ENCODE data around the gene DNAJC11.
"Not testable (repeated sequence)": the region's sequence is repeated elsewhere in the genome, so short reads cannot be mapped to it uniquely, and the experiment has no call there.

The DNAJC11 gene

DNA sequence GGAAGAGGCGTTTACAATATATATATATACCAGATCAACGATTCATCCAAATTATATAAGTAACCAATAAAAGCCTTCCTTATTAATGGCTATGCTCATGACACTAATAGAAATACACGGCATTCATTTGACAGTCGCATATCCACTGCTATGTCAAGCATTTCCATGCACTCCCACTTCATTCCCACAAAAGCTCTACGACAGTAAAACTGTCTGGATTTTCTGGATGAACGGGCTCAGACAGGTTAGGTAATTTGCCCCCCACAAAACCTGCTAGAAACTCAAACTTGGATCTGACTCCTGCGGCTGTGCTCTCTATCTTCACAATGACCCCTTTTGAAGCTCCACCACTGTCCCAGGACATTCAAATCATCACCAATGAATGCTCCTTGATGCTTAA, 11.4 kb downstream of the DNAJC11 start:
- no peak for DNase-seq (ENCODE audit: low read depth in 1 of 2, low spot score in 1 of 2)
- in situ Hi-C loops (cut with HindIII; ENCODE audit: low pct_unique_long_range_greater_than_20kb, low sequenced_read_pairs) = no loop called here
- no peak for TF ChIP-seq JUND (IDR thresholded peaks at IDR 0.05; ENCODE audit: low read depth)

DNA sequence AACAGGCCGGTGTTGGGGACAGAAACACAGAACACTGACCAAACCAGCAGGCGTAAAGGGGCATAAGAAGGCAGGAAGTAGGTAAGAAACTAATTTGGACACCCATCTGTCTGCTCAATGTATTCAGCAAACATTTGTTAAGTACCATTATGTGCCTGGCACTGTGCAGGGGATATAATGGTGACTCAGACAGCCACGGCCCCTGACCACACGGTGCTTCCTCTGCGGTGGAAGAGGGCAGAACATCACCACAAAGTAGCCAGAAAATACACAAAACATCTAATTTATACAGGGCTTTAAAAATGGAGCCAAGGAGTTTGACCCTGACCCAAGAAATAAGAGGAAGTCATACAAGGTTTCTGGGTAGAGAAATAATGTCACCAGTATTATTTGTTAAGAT, 12.9 kb downstream of the DNAJC11 start:
- in situ Hi-C loops (cut with HindIII; ENCODE audit: low pct_unique_long_range_greater_than_20kb, low sequenced_read_pairs) = no loop called here
- TF ChIP-seq JUND (IDR thresholded peaks at IDR 0.05; ENCODE audit: low read depth) = no peak
- no peak for DNase-seq (ENCODE audit: low read depth in 1 of 2, low spot score in 1 of 2)

DNA sequence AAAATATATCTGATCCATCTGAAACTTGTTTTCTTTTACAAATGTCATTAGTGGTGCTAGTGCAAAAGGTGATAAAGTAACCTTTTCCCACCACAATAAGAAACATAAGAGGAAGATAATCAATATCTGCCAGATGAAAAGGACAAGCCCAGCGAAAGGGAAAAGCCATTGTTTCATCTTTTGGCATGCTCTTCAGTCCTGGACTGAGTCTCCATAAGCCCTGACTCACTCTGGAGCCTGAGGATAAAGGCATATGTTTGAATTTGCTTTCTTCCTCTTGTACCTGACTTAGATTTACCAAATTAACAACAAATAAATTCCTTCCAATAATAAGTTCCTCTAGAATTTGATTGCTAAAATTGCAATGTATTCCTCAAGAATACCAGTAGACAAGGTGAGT, 13.6 kb downstream of the DNAJC11 start:
- TF ChIP-seq JUND (IDR thresholded peaks at IDR 0.05; ENCODE audit: low read depth) = no peak
- in situ Hi-C loops (cut with HindIII; ENCODE audit: low pct_unique_long_range_greater_than_20kb, low sequenced_read_pairs) = no loop called here
- DNase-seq (ENCODE audit: low read depth in 1 of 2, low spot score in 1 of 2) = no peak

- in situ Hi-C loops (cut with HindIII; ENCODE audit: low pct_unique_long_range_greater_than_20kb, low sequenced_read_pairs) = no loop called here
- TF ChIP-seq JUND (IDR thresholded peaks at IDR 0.05; ENCODE audit: low read depth) = no peak
- DNase-seq (ENCODE audit: low read depth in 1 of 2, low spot score in 1 of 2) = no peak
These were observed 15.3 kb downstream of the DNAJC11 start for GRCh38 chr1:6686294-6686693.

DNA sequence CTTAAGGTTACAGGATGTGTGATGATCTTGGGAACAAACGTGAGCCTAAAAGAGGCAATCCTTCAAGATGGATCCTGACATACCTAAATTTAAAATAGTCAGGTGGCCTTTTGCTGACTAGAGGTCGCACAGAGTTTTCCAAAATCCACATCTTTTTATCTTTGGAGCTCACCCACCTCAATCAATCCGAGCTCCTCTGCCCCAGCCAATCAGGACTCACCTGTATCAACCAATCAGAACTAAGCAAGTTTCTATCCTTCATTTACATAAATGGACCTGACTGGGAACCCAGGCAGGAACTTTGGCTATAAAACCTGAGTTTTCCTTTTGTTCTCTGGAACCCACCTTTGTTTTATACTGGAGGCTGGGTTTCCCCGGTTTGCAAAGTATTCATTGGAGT, 16.2 kb downstream of the DNAJC11 start:
- no peak for DNase-seq (ENCODE audit: low read depth in 1 of 2, low spot score in 1 of 2)
- in situ Hi-C loops (cut with HindIII; ENCODE audit: low pct_unique_long_range_greater_than_20kb, low sequenced_read_pairs) = no loop called here
- TF ChIP-seq JUND (IDR thresholded peaks at IDR 0.05; ENCODE audit: low read depth) = no peak

DNA sequence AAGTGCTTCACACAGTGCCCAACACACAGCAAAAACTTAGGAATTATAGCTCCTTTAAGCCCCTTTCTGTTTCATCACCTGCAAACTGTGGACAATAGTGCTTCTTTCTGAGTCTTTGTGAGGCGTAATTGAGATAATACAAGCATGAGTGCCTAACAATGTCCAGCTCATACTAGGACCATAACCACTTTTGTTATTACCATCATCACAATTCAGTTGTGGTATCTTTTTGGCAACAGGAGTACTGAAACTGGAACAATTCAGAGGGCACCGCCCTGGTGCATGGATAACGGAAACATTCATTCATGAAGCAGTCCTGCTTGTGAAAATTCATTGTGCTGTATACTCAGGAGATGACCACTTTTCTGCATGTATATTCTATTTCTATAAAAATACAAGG, 18.2 kb downstream of the DNAJC11 start:
- DNase-seq (ENCODE audit: low read depth in 1 of 2, low spot score in 1 of 2) = no peak
- no peak for TF ChIP-seq JUND (IDR thresholded peaks at IDR 0.05; ENCODE audit: low read depth)
- in situ Hi-C loops (cut with HindIII; ENCODE audit: low pct_unique_long_range_greater_than_20kb, low sequenced_read_pairs) = no loop called here

- no peak for DNase-seq (ENCODE audit: low read depth in 1 of 2, low spot score in 1 of 2)
- TF ChIP-seq JUND (IDR thresholded peaks at IDR 0.05; ENCODE audit: low read depth) = no peak
- in situ Hi-C loops (cut with HindIII; ENCODE audit: low pct_unique_long_range_greater_than_20kb, low sequenced_read_pairs) = no loop called here
These were observed 25.7 kb downstream of the DNAJC11 start for GRCh38 chr1:6675941-6676340.

- in situ Hi-C loops (cut with HindIII; ENCODE audit: low pct_unique_long_range_greater_than_20kb, low sequenced_read_pairs) = no loop called here
- DNase-seq (ENCODE audit: low read depth in 1 of 2, low spot score in 1 of 2) = no peak
- no peak for TF ChIP-seq JUND (IDR thresholded peaks at IDR 0.05; ENCODE audit: low read depth)
These were observed 26.8 kb downstream of the DNAJC11 start for GRCh38 chr1:6674771-6675170.

DNA sequence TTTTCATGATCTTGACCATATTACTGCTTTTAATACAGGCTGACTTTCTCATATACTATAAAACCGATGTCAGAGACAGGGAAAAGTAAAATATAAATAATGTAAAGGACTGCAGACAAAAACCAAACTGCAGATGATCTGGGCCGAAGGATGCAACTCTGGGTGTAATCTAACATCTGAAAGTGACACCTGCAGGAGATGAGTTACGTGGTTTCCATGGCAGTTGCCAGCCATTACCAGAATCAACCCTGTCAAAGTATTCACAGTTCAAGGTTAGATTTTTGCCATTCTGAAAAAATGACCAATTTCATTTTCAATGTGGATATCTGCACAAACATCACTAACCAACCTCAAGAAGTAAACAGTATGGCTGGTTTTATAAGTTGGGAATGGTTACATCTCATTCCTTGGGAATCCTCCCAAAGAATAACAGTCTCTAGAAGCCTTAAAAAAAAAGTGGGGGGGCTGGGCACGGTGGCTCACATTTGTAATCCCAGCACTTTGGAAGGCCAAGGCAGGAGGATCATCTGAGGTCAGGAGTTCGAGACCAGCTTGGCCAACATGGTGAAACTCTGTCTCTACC, 27.7 kb downstream of the DNAJC11 start:
- in situ Hi-C loops (cut with HindIII; ENCODE audit: low pct_unique_long_range_greater_than_20kb, low sequenced_read_pairs) = no loop called here
- DNase-seq (ENCODE audit: low read depth in 1 of 2, low spot score in 1 of 2) = no peak

GRCh38 chr1:6672558-6672957, 29.1 kb downstream of the DNAJC11 start:
- no peak for TF ChIP-seq JUND (IDR thresholded peaks at IDR 0.05; ENCODE audit: low read depth)
- no peak for DNase-seq (ENCODE audit: low read depth in 1 of 2, low spot score in 1 of 2)
- in situ Hi-C loops (cut with HindIII; ENCODE audit: low pct_unique_long_range_greater_than_20kb, low sequenced_read_pairs) = no loop called here

More for the DNA sequence above, 27.7 kb downstream of the DNAJC11 start:
- TF ChIP-seq JUND (IDR thresholded peaks at IDR 0.05; ENCODE audit: low read depth) = no peak

GRCh38 chr1:6668503-6668902, 33.1 kb downstream of the DNAJC11 start:
- in situ Hi-C loops (cut with HindIII; ENCODE audit: low pct_unique_long_range_greater_than_20kb, low sequenced_read_pairs) = no loop called here
- no peak for TF ChIP-seq JUND (IDR thresholded peaks at IDR 0.05; ENCODE audit: low read depth)
- no peak for DNase-seq (ENCODE audit: low read depth in 1 of 2, low spot score in 1 of 2)

DNA sequence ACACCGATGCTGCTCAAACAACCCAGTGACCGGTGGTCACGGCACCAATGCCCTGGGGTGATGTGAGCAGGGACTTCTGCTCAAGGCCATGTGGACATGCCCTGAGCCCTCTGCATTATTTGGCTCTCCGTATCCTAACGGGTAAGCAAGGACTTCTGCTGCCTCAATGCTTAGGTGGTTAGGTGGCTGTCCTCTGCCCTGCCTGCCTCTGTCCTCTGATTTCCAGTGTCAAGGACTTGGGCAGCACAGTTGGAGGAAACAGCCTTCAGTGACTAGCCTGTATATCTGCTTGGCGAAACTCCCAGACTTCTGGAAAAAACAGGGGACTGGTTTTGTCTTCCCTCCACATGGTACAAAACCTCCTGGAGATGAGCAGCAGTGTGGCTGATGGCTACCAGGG, 34.5 kb downstream of the DNAJC11 start:
- no peak for TF ChIP-seq JUND (IDR thresholded peaks at IDR 0.05; ENCODE audit: low read depth)
- in situ Hi-C loops (cut with HindIII; ENCODE audit: low pct_unique_long_range_greater_than_20kb, low sequenced_read_pairs) = no loop called here

GRCh38 chr1:6666696-6667095, 34.9 kb downstream of the DNAJC11 start:
- DNase-seq (ENCODE audit: low read depth in 1 of 2, low spot score in 1 of 2) = no peak
- in situ Hi-C loops (cut with HindIII; ENCODE audit: low pct_unique_long_range_greater_than_20kb, low sequenced_read_pairs) = no loop called here
- no peak for TF ChIP-seq JUND (IDR thresholded peaks at IDR 0.05; ENCODE audit: low read depth)

More for the DNA sequence above, 34.5 kb downstream of the DNAJC11 start:
- DNase-seq (ENCODE audit: low read depth in 1 of 2, low spot score in 1 of 2) = no peak

DNA sequence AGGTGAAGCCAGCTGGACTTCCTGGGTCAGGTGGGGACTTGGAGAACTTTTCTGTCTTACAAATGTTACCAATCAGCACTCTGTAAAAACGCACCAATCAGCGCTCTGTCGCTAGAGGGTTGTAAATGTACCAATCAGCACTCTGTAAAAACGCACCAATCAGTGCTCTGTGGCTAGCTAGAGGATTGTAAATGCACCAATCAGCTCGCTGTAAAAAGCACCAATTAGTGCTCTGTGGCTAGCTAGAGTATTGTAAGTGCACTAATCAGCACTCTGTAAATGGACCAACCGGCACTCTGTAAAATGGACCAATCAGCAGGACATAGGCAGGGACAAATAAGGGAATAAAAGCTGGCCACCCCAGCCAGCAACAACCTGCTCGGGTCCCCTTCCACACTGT, 39.1 kb downstream of the DNAJC11 start:
- in situ Hi-C loops (cut with HindIII; ENCODE audit: low pct_unique_long_range_greater_than_20kb, low sequenced_read_pairs); DNase-seq (ENCODE audit: low read depth in 1 of 2, low spot score in 1 of 2): not testable (repeated sequence)
